Vagina (tissue), 2 donors: ENCODE measurements around the gene FGD4.

Source experiments
- POLR2A ChIP-seq, 2 donors: fragments of 450-650 bp; IDR thresholded peaks; one replicate each; pipeline ENCODE4 v1.6.1; 2017; ENCODE audit warnings: antibody characterized with exemption in 2 of 2, mild to moderate bottlenecking in 2 of 2, moderate library complexity in 2 of 2
- POLR2AphosphoS5 ChIP-seq, 2 donors: sonication (generic); formaldehyde crosslinking; IDR thresholded peaks; one replicate each; pipeline ENCODE4 v1.9.0; 2017; ENCODE audit warnings: antibody characterized with exemption in 2 of 2, mild to moderate bottlenecking in 2 of 2, low read depth in 1 of 2; ENCODE audit not compliant: insufficient read depth in 1 of 2
- TF ChIP-seq, protein P1 (sequence below), 3 experiments: fragments of 450-650 bp in 2 of 3; fragments of 200-600 bp in 1 of 3; sonication (generic) in 1 of 3; IDR thresholded peaks; one replicate each; pipeline ENCODE4 v1.5.1; 2017 to 2019; ENCODE audit warnings: antibody characterized with exemption in 3 of 3, mild to moderate bottlenecking in 2 of 3, moderate library complexity in 2 of 3

DNA sequence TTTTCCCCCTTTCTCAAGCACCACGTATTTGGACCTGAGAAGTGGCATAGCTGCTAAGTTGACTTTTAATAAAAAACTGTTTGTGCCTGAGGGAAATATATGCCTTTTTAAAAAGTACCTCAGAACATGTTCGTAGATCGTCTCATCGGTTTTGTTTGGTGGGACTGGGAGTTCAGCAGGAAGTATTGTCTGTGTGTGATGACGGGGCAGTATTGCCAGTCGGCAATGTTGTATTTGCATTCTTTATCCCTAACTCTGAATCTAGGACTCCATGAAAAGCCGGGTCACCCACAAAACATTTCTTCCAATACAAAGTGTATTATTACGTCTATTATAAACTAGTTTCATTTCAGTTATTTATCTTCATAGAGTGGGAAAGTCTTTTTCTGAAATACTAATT is 19.7 kb upstream of the FGD4 start:
- TF ChIP-seq, protein P1, sequence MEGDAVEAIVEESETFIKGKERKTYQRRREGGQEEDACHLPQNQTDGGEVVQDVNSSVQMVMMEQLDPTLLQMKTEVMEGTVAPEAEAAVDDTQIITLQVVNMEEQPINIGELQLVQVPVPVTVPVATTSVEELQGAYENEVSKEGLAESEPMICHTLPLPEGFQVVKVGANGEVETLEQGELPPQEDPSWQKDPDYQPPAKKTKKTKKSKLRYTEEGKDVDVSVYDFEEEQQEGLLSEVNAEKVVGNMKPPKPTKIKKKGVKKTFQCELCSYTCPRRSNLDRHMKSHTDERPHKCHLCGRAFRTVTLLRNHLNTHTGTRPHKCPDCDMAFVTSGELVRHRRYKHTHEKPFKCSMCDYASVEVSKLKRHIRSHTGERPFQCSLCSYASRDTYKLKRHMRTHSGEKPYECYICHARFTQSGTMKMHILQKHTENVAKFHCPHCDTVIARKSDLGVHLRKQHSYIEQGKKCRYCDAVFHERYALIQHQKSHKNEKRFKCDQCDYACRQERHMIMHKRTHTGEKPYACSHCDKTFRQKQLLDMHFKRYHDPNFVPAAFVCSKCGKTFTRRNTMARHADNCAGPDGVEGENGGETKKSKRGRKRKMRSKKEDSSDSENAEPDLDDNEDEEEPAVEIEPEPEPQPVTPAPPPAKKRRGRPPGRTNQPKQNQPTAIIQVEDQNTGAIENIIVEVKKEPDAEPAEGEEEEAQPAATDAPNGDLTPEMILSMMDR (IDR thresholded peaks at IDR 0.05): no peak
- no peak for TF ChIP-seq POLR2AphosphoS5 (IDR thresholded peaks at IDR 0.05; ENCODE audit: insufficient read depth in 1 of 2, low read depth in 1 of 2)
- TF ChIP-seq POLR2A (IDR thresholded peaks at IDR 0.05): no peak
